ENCODE results near the gene PPP2R2C.

- TF ChIP-seq, protein P1, sequence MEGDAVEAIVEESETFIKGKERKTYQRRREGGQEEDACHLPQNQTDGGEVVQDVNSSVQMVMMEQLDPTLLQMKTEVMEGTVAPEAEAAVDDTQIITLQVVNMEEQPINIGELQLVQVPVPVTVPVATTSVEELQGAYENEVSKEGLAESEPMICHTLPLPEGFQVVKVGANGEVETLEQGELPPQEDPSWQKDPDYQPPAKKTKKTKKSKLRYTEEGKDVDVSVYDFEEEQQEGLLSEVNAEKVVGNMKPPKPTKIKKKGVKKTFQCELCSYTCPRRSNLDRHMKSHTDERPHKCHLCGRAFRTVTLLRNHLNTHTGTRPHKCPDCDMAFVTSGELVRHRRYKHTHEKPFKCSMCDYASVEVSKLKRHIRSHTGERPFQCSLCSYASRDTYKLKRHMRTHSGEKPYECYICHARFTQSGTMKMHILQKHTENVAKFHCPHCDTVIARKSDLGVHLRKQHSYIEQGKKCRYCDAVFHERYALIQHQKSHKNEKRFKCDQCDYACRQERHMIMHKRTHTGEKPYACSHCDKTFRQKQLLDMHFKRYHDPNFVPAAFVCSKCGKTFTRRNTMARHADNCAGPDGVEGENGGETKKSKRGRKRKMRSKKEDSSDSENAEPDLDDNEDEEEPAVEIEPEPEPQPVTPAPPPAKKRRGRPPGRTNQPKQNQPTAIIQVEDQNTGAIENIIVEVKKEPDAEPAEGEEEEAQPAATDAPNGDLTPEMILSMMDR (tag by site-specific recombination; IDR thresholded peaks at IDR 0.05), result no peak
- TF ChIP-seq ZNF549 (tag by site-specific recombination; IDR thresholded peaks at IDR 0.05) (no peak), ZBTB49 (tag by site-specific recombination; IDR thresholded peaks at IDR 0.05; ENCODE audit: low read depth) (no peak)
Measured at GRCh38 chr4:6469898-6470501, 2.4 kb downstream of the PPP2R2C start.
